HG03064 (cell line): ENCODE results near the gene ZNF224.
A peak's percentile ranks its signal among the peaks of the same experiment; 100 is the strongest.

Experiments used
- ATAC-seq: cut with Tn5 transposase; IDR thresholded peaks from one replicate; pipeline ENCODE4 v1.9.1; 2021; ENCODE audit warnings: low read depth; ENCODE audit not compliant: unreplicated experiment

ZNF224 gene

DNA sequence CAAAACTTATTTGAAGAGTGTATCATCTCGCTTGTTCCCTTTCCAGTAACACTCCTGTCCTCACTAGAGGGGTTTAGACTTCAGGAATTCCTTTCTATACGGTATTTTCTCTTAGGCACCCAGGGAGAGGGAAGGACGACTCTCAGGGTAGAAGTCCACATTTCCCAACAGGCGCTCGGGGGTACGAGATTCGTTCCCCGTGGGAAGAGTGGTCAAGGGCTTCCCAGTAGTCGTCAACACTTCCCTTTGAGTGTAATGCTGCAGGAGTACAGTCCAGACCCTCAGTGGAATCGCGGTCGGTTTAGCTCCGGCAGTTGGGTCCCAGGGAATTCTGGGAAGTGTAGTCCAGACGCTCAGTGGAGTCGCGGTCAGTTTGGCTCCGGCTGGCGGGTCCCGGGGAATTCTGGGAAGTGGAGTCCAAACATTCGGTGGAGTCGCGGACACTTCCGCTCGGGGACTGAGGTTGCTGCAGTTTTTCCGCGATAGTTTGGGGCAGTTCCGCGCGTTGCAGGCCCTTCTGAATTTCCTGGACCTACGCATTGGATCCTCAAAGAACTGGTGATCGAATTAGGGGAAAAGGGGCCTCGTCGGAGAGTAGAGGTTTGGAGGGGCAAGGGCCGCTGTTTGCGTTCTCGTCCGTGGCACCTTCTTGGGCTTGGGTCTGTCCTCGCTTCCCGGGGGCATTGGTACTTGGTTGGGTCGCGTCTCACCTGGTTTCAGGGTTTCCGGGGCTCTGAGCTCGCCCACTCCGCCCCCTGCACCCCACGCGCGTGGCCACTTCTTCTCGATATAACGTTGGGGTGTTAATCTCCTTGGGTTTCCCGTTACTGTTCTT is at the start of gene ZNF224:
Gene ZNF224 (plus strand): TSS at position 431 of the 835 bp plus-strand sequence. CDS start 3,513 bp downstream, outside the sequence.
- ATAC-seq, result peak; percentile 75

DNA sequence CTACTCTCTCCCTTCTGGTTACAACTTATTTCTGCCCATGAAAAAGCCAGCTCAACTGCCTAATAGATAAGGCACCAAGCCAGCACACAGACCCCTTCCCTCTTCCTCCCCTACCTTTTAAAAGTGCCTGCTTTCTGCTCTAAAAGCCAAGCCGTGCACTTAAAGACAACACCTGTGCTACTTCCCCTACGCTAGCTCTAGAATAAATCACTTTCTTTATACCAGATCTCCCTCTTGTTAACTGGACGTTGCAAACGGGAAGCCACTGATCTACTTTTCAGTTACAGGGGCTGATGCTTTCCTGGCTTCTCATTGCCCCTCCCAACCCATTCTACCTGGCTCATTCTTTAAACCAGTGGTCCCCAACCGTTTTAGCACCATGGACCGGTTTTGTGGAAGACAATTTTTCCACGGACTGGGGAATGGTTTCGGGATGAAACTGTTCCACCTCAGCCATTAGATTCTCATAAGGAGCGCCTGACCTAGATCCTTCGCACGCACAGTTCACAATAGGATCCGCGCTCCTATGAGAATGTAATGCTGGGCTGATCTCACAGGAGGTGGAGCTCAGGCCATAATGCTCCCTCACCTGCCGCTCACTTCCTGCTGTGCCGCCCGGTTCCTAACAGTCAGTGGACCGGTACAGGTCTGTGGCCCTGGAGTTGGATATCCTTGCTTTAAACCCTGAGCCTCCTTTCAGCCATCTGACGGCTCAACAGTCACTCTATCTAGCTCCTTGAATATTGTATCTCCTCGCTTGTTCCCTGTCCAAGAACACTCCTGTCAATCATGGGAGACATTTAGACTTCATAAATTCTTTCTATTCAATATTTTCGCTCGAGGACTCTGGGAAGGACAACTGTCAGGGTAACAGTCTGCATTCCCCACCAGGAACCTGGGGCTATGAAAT is 43.2 kb upstream of the ZNF224 start:
- ATAC-seq, result no peak

DNA sequence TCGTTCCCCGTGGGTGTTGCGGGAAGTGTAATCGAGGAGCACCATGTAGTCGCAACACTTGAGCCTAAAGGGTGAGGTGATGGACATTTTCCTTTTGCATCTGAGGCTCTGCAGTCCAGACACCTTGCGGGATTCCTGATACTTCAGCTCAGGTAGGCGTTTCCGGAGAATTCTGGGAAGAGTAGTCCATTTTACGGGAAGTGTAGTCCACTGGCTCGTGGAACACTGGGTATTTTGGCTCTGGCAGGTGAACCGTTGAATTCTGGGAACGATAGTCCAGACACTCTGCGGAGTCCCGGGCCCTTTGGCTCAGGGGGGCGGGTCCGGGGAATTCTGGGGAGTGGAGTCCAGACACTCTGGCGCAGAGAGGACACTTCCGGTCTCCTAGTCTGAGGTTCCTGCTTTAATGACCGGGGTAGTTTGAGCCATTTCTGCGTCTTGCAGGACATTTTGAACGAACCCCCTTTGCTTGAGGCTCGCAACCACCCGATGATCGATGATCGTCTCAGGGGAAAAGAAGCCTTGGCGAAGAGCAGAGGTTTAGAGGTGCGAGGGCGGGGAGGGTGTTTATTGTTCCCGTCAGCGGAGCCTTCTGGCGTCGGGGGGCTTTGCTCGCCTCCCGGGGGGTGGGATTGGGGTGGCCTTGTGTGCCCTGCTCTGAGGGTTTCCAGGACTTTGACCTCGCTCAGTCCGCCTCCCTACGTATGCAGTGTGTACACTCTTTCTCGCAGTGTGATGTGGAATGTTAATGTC is 42.3 kb upstream of the ZNF224 start, which contains the start of gene ZNF223:
Gene ZNF223 (plus strand): TSS at position 387 of the 753 bp plus-strand sequence. CDS start 3,141 bp downstream, outside the sequence.
- peak; percentile 70 for ATAC-seq

DNA sequence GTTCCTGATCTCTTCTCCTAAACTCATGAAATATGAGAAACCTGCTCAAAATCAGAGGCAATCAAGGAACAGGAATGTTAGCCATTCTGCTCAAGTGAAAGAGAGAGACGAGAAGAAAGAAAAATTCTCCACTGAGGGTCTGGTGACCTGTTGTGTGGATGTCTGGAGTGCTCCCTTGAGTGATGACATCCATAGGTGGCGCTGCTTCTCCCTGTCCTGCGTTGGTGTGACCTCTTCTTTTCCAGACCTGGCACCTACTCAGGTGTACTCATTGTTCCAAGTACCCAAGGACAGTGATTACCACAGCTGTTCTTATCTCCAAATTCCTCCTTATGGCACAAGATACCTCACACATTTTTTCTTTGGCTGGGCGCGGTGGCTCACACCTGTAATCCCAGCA is 38.3 kb upstream of the ZNF224 start:
- no peak for ATAC-seq

DNA sequence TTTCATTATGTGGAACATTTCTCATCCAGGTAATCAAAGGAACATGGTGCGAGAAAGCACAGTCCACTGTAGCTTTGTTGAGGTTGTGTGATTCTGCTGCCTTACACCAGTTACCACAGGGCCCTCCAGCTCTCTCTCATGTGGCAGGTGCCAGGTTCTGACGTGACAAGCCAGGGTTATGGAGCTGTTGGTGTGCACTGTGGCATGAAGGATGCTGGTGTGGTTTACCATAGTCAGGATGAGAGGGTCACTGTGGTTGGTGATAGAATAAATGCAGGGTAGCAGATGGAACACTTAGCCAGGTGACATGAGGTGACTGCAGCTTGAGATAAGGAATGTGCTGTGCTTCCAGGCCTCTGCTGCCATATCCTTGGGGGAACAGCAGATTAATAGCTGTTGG is 34.9 kb upstream of the ZNF224 start:
- no peak for ATAC-seq

DNA sequence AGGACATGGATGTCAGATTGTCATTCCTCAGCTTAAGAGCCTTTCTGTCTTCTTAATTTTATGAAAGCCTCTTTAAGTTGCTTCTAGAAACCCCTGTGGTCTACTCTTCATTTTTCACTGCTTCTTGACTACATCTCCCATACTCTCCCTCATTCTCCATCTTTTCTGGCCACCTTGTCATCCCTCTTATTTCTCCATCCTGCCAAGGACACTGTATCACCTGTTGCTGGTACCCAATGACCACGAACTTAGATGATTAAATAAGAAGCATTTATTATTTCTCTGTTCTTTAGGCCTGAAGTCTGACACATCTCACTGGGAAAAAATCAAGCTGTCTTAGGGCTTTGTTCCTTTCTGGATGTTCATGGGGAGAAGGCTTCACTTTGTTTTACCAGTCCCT is 33.1 kb upstream of the ZNF224 start:
- no peak for ATAC-seq

DNA sequence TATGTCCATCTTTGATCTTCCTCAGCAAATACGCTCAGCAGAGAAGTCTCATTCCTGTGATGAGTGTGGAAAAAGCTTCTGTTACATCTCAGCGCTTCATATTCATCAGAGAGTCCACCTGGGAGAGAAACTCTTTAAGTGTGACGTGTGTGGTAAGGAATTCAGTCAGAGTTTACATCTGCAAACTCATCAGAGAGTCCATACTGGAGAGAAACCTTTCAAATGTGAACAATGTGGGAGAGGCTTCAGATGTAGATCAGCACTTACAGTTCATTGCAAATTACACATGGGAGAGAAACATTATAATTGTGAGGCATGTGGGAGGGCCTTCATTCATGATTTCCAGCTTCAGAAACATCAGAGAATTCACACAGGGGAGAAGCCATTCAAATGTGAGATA is 27.9 kb upstream of the ZNF224 start:
- no peak for ATAC-seq

DNA sequence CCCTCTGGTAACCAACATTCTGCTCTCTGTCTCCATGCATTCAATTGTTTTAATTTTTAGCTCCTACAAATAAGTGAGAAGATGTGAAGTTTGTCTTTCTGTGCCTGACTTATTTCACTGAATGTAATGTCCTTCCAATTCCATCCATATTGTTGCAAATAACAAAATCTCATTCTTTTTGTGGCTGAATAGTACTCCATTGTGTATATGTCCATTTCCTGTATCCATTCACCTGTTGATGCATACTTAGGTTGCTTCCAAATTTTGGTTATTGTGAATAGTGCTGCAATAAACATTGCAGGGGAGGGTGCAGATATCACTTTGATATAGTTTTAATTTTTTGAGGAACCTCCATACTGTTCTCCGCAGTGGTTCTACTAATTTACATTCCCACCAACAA is 24.7 kb upstream of the ZNF224 start:
- no peak for ATAC-seq

DNA sequence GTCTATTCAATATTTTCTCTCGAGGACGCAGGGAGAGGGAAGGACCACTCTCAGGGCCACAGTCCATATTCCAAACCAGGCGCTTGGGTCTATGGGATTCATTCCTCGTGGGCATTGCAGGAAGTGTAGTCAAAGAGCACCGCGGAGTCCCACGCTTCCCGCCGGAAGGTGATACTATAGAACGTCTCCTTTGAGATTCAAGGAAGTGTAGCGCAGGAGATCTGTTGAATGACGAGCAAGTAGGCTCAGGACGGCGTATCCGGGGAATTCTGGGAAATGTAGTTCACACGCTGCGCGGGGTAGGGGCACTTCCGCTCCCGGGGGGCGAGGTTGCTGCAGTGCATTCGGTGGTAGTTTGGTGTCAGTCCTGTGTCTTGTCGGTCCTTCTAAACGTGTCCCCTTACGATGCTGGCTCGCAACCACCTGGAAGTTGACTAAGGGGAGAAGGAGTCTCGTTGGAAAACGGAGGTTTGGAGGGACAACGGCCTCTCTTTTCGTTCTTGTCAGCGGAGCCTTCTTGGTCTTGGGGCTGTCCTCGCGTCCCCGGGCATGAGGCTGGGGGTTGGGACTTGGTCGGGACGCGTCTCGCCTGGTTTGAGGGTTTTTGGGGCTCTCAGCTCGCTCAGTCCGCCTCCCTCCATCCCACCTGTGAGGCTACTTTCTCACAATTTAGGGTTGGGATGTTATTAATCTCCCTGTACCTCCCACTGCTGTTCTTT is 22.2 kb upstream of the ZNF224 start, which contains the start of gene ZNF284:
Gene ZNF284 (plus strand): TSS at position 336 of the 719 bp plus-strand sequence. CDS start 4,231 bp downstream, outside the sequence.
- peak; percentile 87 for ATAC-seq

DNA sequence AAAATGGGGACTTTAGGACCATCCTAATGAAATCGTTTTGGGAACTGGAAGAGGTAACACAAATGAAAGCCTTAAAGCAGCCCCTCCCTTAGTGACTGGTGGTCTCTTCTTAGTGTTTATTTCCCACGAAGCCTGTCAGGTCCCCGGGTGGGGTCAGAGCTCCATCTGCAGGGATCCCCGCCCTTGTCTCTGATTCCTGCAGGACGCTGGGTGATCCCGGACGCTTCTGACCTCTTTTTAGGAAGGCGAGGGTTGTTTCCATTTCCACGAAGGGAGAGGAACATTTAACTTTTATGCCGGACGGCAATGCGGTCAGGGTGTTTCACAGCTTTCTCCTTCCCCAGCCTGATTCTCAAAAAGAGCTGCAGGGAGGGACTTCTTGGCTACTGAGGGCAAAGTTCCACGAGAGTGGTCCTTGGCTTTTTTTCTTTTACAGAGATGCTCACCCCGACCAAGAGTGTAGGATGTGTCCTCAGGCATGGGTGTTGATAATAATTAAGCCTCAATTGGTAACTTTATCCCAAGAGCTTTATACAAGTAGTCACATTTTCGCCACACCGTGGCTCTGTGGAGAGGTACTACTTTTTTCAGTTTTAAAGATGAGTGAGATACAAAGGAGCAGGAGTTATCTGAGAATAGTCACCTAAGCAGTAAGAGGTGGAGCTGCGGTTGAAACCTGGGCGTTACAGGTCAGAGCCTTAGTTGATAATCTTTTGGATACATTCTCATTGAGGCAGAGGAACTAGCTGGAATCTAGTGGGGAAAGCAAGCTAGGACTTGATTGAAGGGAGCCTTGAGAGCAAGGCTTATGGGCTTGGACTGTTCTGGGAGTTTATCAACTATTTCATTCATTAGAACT is 21.4 kb upstream of the ZNF224 start:
- no peak for ATAC-seq

DNA sequence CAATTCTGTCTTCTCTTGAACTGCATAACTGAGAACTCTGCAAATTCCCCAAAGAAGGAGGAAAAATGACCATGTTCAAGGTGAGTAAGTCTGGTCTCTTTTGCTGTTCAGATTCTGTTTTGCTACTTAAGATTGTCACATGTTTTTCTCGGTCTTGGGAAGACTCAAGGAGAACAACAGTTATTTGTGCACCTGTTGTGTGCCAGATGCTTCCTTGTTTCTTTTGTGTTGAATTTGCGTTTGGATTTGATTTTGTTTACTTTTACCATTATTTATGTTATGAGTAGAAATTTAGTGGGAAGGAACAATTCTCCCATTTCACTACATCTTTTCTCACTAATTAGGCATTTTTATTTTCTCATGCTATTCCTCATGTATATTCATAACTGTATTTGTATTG is 17.8 kb upstream of the ZNF224 start:
- ATAC-seq, result no peak

DNA sequence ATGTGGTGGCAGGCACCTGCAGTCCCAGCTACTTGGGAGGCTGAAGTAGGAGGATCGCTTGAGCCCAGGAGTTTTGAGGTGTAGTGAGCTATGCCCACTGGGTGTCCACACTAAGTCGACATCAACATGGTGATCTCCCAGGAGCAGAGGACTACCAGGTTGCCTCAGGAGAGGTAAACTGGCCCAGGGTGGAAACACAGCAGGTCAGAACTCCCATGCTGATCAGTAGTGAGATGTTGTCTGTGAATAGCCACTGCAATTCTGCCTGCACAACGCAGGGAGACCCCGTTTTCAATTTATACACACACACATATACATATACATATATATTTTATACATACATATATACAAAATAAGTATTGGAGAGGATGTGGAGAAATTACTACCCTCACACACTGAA is 2.1 kb upstream of the ZNF224 start:
- ATAC-seq, result no peak

DNA sequence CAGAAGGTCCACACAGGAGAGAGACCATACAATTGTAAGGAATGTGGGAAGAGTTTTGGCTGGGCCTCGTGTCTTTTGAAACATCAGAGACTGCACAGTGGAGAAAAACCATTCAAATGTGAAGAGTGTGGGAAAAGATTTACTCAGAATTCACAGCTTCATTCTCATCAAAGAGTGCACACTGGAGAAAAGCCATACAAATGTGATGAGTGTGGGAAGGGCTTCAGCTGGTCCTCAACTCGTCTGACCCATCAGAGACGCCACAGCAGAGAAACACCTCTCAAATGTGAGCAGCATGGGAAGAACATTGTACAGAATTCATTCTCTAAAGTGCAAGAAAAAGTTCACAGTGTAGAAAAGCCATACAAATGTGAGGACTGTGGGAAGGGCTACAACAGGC is 13.6 kb downstream of the ZNF224 start:
- no peak for ATAC-seq

DNA sequence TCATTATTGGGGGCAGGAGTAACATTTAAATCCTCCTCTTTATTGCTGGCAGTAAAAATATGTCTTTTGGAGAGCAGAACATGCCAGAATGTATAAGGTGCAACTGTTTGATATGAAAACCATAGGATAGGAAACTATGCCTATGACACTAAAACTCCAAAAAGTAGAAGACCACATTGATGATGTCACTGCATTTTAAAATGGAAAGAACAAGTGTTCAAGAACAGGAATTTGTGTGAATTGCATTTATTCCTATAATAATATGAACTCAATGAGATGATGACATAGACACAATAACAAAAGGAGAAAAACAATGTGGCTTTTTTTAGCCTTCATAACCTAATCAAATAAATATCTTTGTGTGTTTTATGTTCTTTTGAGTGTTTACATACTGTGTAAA is 15.3 kb downstream of the ZNF224 start:
- no peak for ATAC-seq

DNA sequence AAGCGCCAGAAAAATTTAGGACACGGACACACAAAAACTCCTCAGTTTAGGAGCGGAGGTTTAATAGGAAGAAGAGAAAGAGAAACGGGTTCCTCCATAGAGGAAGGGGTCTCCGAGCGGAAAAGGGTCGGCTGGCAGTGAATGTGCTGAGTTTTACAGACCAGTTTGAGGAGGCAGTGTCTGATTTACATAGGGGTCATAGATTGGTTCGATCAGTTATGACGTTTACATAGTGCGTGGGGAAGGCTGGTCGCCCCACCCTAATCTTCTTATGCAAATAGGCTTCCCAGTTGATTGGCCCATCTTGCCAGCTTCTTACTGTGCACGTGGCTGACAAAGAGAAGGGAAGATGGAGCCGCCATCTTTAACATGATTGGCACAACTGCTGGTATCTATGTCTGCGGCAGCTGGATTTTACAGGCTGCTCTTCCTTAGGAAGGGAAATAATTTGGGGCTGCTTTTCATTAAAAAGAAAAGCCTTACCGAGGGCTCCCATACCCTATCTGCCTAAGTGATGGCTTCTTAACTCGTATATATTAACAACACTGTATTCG is 17.8 kb downstream of the ZNF224 start:
- ATAC-seq, result no peak

DNA sequence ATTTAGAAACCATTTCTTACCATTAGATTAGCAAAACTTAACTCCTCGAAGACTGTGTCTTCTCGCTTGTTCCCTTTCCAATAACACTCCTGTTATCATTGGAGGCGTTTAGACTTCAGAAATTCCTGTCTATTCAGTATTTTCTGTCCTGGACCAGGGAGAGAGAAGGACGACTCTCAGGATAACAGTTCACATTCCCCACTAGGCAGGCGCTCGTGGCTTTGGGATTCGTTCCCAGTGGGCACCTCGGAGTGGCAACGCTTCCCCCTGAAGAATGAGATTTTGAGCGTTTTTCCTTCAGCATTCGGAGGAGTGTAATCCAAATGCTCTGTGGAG is 18.6 kb downstream of the ZNF224 start:
- ATAC-seq, result peak; percentile 14

DNA sequence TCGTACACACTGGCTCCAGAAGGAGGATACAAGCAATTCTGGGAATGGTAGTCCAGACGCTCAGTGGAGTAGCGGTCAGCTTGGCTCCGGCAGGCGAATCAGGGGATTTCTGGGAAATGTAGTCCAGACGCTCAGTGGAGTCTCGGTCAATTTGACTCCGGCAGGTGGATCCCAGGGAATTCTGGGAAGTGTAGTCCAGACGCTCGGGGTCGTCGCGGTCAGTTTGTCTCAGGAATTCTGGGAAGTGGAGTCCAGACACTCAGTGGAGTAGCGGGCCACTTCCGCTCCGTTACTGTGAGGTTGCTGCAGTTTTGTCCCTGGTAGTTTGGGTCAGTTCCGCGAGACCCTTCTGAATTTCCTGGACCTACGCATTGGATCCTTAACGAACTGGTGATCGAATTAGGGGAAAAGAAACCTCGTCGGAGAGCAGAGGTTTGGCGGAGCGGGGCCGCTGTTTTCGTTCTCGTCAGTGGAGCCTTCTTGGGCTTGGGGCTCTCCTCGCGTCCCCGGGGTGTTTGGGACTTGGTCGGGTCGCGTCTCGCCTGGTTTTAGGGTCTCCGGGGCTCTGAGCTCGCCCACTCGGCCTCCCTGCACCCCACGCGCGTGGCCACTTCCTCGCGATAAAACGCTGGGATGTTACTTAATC is 19.1 kb downstream of the ZNF224 start, which contains the start of gene ZNF225:
Gene ZNF225 (plus strand): TSS at position 262 of the 646 bp plus-strand sequence. CDS start 2,429 bp downstream, outside the sequence.
- ATAC-seq, result peak; percentile 97

DNA sequence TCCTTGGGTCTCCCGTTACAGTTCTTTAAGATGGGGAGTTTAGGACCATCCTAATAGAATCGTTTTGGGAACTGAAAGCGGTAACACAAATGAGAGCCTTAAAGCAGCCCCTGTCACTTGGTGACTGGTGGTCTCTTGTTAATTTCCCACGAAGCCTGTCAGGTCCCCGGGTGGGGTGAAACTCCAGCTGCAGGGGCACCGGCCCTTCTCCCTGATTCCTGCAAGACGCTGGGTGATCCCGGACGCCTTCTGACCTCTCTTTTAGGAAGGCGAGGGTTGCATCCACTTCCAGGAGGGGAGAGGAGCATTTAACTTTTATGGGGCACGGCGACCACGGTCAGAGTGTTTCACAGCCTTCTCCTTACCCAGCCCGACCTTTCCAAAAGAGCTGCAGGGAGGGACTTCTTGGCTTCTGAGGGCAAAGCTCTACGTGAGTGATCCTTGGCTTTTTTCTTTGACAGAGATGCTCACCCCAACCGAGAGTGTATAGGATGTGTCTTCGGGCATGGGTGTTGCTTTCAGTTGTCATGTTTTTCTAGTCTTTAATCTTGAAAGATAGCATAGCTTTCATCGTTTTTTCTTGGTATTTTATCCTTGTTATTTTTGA is 19.7 kb downstream of the ZNF224 start:
- ATAC-seq, result no peak
